HCT116 (cell line): ENCODE results near the gene GRIFIN.

ENCODE experiments used
- ATF3 ChIP-seq: IDR thresholded peaks from 2 replicates; pipeline ENCODE4 v1.6.1; 2012
- CEBPB ChIP-seq: IDR thresholded peaks from 2 replicates; pipeline ENCODE4 v1.6.1; 2012; ENCODE audit warnings: low read depth
- EZH2 ChIP-seq: fragments of 200-600 bp; sonication (generic); IDR thresholded peaks from 2 replicates; pipeline ENCODE4 v1.6.1; 2017; ENCODE audit warnings: antibody characterized with exemption, mixed run types
- JUND ChIP-seq: IDR thresholded peaks from 2 replicates; pipeline ENCODE4 v1.6.1; 2012
- POLR2A ChIP-seq: IDR thresholded peaks from 2 replicates; pipeline ENCODE4 v1.7.0; 2011; ENCODE audit warnings: borderline replicate concordance; ENCODE audit not compliant: insufficient read depth, insufficient read length; ENCODE audit errors: extremely low read depth
- POLR2AphosphoS5 ChIP-seq: IDR thresholded peaks from 2 replicates; pipeline ENCODE4 v1.6.1; 2011; ENCODE audit warnings: mild to moderate bottlenecking, low read depth, low read length, moderate library complexity
- RAD21 ChIP-seq: IDR thresholded peaks from 2 replicates; pipeline ENCODE4 v1.6.1; 2012; ENCODE audit warnings: low read depth, mild to moderate bottlenecking
- SIN3A ChIP-seq: IDR thresholded peaks from 2 replicates; pipeline ENCODE4 v1.6.1; 2012; ENCODE audit warnings: low read depth
- SP1 ChIP-seq: IDR thresholded peaks from 2 replicates; pipeline ENCODE4 v1.6.1; 2012; ENCODE audit warnings: low read depth
- ZBTB33 ChIP-seq: IDR thresholded peaks from 2 replicates; pipeline ENCODE4 v1.6.1; 2011; ENCODE audit warnings: mild to moderate bottlenecking, low read length, moderate library complexity; ENCODE audit not compliant: insufficient replicate concordance; ENCODE audit errors: extremely low read depth
- ZNF274 ChIP-seq: fragments of 200-500 bp; sonication (Bioruptor generic); IDR thresholded peaks from 2 replicates; pipeline ENCODE4 v1.6.1; 2014; ENCODE audit warnings: mild to moderate bottlenecking, low read depth, low read length, inconsistent platforms
- TF ChIP-seq, protein P1 (sequence below), 3 experiments: fragments of 200-600 bp in 1 of 3; sonication (generic) in 1 of 3; IDR thresholded peaks in 2 of 3; conservative IDR thresholded peaks in 1 of 3; 2 replicates each; pipeline ENCODE4 v1.5.1; 2012 to 2017; ENCODE audit warnings: low read depth in 2 of 3, low read length in 2 of 3, antibody characterized with exemption in 1 of 3, borderline replicate concordance in 1 of 3, control low read depth in 1 of 3, mild to moderate bottlenecking in 1 of 3, mixed read lengths in 1 of 3, mixed run types in 1 of 3, moderate library complexity in 1 of 3; ENCODE audit not compliant: insufficient read depth in 1 of 3
- TF ChIP-seq, protein P2 (sequence below): IDR thresholded peaks from 2 replicates; pipeline ENCODE4 v1.6.1; 2012
- TF ChIP-seq, protein P3 (sequence below): IDR thresholded peaks from 2 replicates; pipeline ENCODE4 v1.6.1; 2012; ENCODE audit warnings: low read depth

DNA sequence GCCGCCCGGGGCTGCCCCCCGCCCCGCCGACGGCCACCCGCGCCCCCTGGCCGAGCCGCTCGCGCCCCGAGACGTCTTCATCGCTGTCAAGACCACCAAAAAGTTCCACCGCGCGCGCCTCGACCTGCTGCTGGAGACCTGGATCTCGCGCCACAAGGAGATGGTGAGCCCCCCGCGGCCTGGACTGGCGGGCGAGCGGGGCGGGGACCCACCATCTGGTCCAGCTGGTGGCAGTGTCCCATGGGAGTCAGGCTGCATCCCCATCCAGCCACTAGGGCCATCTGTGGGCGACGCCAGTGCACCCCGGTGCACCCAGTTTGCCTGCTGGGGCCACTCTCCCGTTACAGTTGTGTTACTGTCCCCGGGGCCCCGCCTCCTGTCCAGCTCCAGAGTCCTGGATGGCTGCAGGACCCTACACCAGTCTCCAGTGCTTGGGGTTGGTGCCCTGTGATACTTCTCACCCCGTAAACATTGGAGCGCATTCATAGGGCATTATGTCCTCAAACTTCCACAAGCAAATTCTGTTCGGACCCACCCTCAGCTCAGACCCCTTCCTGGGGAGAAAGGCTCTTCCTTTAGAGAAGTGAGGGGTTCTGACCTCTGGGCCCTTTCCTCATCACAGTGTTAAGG, 44.0 kb upstream of the GRIFIN start:
- TF ChIP-seq, protein P1, sequence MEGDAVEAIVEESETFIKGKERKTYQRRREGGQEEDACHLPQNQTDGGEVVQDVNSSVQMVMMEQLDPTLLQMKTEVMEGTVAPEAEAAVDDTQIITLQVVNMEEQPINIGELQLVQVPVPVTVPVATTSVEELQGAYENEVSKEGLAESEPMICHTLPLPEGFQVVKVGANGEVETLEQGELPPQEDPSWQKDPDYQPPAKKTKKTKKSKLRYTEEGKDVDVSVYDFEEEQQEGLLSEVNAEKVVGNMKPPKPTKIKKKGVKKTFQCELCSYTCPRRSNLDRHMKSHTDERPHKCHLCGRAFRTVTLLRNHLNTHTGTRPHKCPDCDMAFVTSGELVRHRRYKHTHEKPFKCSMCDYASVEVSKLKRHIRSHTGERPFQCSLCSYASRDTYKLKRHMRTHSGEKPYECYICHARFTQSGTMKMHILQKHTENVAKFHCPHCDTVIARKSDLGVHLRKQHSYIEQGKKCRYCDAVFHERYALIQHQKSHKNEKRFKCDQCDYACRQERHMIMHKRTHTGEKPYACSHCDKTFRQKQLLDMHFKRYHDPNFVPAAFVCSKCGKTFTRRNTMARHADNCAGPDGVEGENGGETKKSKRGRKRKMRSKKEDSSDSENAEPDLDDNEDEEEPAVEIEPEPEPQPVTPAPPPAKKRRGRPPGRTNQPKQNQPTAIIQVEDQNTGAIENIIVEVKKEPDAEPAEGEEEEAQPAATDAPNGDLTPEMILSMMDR (IDR thresholded peaks at IDR 0.05 in 2 of 3, conservative IDR thresholded peaks at IDR 0.05 in 1 of 3; ENCODE audit: borderline replicate concordance in 1 of 3, insufficient read depth in 1 of 3, low read depth in 2 of 3, low read length in 2 of 3): peak in 2 of 3 experiments; percentile 22 to 27; a peak in 2 of 6 replicates
- no peak for TF ChIP-seq EZH2
- no peak for TF ChIP-seq POLR2A
- TF ChIP-seq, protein P2, sequence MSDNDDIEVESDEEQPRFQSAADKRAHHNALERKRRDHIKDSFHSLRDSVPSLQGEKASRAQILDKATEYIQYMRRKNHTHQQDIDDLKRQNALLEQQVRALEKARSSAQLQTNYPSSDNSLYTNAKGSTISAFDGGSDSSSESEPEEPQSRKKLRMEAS: no peak
- no peak for TF ChIP-seq CEBPB
- TF ChIP-seq SIN3A: no peak
- TF ChIP-seq POLR2AphosphoS5: no peak
- TF ChIP-seq, protein P3, sequence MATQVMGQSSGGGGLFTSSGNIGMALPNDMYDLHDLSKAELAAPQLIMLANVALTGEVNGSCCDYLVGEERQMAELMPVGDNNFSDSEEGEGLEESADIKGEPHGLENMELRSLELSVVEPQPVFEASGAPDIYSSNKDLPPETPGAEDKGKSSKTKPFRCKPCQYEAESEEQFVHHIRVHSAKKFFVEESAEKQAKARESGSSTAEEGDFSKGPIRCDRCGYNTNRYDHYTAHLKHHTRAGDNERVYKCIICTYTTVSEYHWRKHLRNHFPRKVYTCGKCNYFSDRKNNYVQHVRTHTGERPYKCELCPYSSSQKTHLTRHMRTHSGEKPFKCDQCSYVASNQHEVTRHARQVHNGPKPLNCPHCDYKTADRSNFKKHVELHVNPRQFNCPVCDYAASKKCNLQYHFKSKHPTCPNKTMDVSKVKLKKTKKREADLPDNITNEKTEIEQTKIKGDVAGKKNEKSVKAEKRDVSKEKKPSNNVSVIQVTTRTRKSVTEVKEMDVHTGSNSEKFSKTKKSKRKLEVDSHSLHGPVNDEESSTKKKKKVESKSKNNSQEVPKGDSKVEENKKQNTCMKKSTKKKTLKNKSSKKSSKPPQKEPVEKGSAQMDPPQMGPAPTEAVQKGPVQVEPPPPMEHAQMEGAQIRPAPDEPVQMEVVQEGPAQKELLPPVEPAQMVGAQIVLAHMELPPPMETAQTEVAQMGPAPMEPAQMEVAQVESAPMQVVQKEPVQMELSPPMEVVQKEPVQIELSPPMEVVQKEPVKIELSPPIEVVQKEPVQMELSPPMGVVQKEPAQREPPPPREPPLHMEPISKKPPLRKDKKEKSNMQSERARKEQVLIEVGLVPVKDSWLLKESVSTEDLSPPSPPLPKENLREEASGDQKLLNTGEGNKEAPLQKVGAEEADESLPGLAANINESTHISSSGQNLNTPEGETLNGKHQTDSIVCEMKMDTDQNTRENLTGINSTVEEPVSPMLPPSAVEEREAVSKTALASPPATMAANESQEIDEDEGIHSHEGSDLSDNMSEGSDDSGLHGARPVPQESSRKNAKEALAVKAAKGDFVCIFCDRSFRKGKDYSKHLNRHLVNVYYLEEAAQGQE: no peak
- no peak for TF ChIP-seq ATF3
- no peak for TF ChIP-seq RAD21
- no peak for TF ChIP-seq ZNF274
- no peak for TF ChIP-seq JUND
- no peak for TF ChIP-seq ZBTB33
- no peak for TF ChIP-seq SP1
